ENCODE measurements around the gene CDH4.

CDH4 gene

GRCh38 chr20:61819921-61820825 lies 568.1 kb downstream of the CDH4 start:
- Histone ChIP-seq H3K27me3 (ENCODE audit: insufficient read depth, poor library complexity, severe bottlenecking) (peaks cover 2% of the 10 kb centered on the region), H3K27ac (replicated peaks) (no peak overlapping the region), H3K4me3 (replicated peaks; ENCODE audit: insufficient read depth, low read length) (no peak overlapping the region)
- TF ChIP-seq GABPA (IDR thresholded peaks at IDR 0.05; ENCODE audit: low read depth) (no peak), POLR2AphosphoS5 (IDR thresholded peaks at IDR 0.05; ENCODE audit: low read depth) (no peak), CTCF (IDR thresholded peaks at IDR 0.05; ENCODE audit: insufficient read depth, low read length) (no peak), SPI1 (IDR thresholded peaks at IDR 0.05; ENCODE audit: borderline replicate concordance, low read depth) (no peak)
- TF ChIP-seq, protein P1, sequence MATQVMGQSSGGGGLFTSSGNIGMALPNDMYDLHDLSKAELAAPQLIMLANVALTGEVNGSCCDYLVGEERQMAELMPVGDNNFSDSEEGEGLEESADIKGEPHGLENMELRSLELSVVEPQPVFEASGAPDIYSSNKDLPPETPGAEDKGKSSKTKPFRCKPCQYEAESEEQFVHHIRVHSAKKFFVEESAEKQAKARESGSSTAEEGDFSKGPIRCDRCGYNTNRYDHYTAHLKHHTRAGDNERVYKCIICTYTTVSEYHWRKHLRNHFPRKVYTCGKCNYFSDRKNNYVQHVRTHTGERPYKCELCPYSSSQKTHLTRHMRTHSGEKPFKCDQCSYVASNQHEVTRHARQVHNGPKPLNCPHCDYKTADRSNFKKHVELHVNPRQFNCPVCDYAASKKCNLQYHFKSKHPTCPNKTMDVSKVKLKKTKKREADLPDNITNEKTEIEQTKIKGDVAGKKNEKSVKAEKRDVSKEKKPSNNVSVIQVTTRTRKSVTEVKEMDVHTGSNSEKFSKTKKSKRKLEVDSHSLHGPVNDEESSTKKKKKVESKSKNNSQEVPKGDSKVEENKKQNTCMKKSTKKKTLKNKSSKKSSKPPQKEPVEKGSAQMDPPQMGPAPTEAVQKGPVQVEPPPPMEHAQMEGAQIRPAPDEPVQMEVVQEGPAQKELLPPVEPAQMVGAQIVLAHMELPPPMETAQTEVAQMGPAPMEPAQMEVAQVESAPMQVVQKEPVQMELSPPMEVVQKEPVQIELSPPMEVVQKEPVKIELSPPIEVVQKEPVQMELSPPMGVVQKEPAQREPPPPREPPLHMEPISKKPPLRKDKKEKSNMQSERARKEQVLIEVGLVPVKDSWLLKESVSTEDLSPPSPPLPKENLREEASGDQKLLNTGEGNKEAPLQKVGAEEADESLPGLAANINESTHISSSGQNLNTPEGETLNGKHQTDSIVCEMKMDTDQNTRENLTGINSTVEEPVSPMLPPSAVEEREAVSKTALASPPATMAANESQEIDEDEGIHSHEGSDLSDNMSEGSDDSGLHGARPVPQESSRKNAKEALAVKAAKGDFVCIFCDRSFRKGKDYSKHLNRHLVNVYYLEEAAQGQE (IDR thresholded peaks at IDR 0.05; ENCODE audit: insufficient replicate concordance, low read depth), result no peak
- DNase-seq (ENCODE audit: low read depth in 1 of 2, low spot score in 1 of 2), result no peak

DNA sequence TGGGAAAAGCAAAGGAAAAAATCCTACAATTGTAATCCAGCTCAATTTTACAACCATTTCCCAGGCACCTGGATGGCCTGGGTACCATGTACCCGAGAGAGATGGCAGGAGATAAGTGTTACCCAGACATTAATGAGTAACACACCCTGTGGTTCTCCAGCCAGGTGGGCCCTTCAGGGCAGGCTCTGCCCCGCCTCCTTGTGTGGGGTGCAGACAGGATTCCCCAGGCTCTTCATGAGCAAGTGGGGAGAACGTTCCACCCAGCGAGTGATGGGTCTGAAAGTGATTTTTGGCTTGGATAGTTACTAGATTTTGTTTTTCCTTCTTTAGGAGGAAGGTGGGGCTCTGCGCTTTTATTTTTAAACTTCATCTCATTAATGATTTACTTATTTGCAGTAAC lies 569.7 kb downstream of the CDH4 start:
- H3K4me3 ChIP-seq (replicated peaks; ENCODE audit: insufficient read depth, low read length), result no peak overlapping the region
- no peak for TF ChIP-seq POLR2AphosphoS5 (IDR thresholded peaks at IDR 0.05; ENCODE audit: low read depth)
- no peak for TF ChIP-seq GABPA (IDR thresholded peaks at IDR 0.05; ENCODE audit: low read depth)
- no peak for TF ChIP-seq SPI1 (IDR thresholded peaks at IDR 0.05; ENCODE audit: borderline replicate concordance, low read depth)
- TF ChIP-seq CTCF (IDR thresholded peaks at IDR 0.05; ENCODE audit: insufficient read depth, low read length), result no peak
- TF ChIP-seq, protein P1 (IDR thresholded peaks at IDR 0.05; ENCODE audit: insufficient replicate concordance, low read depth), result no peak
- H3K27me3 ChIP-seq (ENCODE audit: insufficient read depth, poor library complexity, severe bottlenecking), result no peaks in the 10 kb centered on the region
- no peak overlapping the region for H3K27ac ChIP-seq (replicated peaks)
- DNase-seq (ENCODE audit: low read depth in 1 of 2, low spot score in 1 of 2), result no peak

- no peak for TF ChIP-seq SPI1 (IDR thresholded peaks at IDR 0.05; ENCODE audit: borderline replicate concordance, low read depth)
- no peak overlapping the region for H3K4me3 ChIP-seq (replicated peaks; ENCODE audit: insufficient read depth, low read length)
- H3K27me3 ChIP-seq (ENCODE audit: insufficient read depth, poor library complexity, severe bottlenecking), result no peaks in the 10 kb centered on the region
- DNase-seq (ENCODE audit: low read depth in 1 of 2, low spot score in 1 of 2), result no peak
- no peak overlapping the region for H3K27ac ChIP-seq (replicated peaks)
Observed at GRCh38 chr20:61822396-61822795, 570.3 kb downstream of the CDH4 start.

DNA sequence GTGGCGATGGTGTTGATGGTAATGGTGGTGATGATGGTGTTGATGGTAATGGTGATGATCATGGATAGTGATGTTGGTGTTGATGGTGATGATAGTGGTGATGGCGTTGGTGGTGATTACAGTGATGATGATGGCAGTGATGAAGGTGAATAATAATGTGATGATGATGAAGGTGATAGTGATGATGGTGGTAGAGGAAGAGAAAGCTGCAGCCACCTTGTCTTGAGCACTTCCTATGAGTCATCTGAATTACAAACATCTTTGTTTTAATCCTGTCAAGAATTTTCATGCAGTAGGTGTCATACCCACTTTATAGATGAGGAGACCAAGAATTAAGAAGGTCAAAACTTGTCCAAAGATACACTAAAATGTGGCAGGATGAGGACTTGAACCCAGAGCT lies 571.2 kb downstream of the CDH4 start:
- TF ChIP-seq CTCF (IDR thresholded peaks at IDR 0.05; ENCODE audit: insufficient read depth, low read length), result no peak
- no peak for TF ChIP-seq SPI1 (IDR thresholded peaks at IDR 0.05; ENCODE audit: borderline replicate concordance, low read depth)
- TF ChIP-seq, protein P1 (IDR thresholded peaks at IDR 0.05; ENCODE audit: insufficient replicate concordance, low read depth), result no peak
- TF ChIP-seq GABPA (IDR thresholded peaks at IDR 0.05; ENCODE audit: low read depth), result no peak
- TF ChIP-seq POLR2AphosphoS5 (IDR thresholded peaks at IDR 0.05; ENCODE audit: low read depth), result no peak
- DNase-seq (ENCODE audit: low read depth in 1 of 2, low spot score in 1 of 2), result no peak
- H3K27ac ChIP-seq (replicated peaks), result no peak overlapping the region
- H3K27me3 ChIP-seq (ENCODE audit: insufficient read depth, poor library complexity, severe bottlenecking), result no peaks in the 10 kb centered on the region
- H3K4me3 ChIP-seq (replicated peaks; ENCODE audit: insufficient read depth, low read length), result no peak overlapping the region
